Fibroblast of villous mesenchyme (primary cell): ENCODE results near the gene PHKG2. TPM values are rescaled to one million over a fixed set of nuclear protein-coding genes. Genes with fewer than 3 reads are reported as not detected.

Experiments
- DNase-seq: peaks from one replicate; pipeline ENCODE4 v3.0.0-alpha.2; 2010; ENCODE audit warnings: low read depth
- H3K4me3 ChIP-seq: 2 replicates; pipeline ENCODE4 v1.5.1; 2011; ENCODE audit warnings: low read depth, mild to moderate bottlenecking, low read length
- total RNA-seq: library from RNA; depleted of rRNA; stranded (reverse); fragments of >200 nt; gene quantifications from 2 replicates; pipeline ENCODE4 v1.2.3, GENCODE V29; 2012
- TF ChIP-seq, protein P1 (sequence below): IDR thresholded peaks from 2 replicates; pipeline ENCODE4 v1.5.1; 2012; ENCODE audit warnings: low read depth, mild to moderate bottlenecking, low read length; ENCODE audit not compliant: insufficient read depth

The PHKG2 gene
- total RNA-seq, 1 donor: 26.3 TPM

DNA sequence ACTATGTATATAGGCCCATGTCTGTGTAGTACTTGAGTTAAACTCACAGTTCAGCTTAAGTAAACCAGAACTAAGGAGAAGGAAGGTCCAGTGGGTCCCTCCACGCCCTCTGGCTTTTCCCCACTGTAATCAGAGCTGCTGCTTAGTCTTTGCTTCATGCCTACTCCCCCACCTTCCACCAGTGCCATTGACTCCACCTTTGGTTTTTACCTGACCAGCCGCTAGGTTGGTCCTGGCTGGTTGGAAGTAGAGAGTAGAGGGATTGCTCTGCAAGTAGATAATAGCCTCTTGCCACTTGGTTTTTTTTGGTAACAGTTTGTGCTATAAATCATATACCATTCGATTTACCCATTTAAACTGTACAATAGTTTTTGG lies 22.8 kb upstream of the PHKG2 start:
- DNase-seq: no peak
- TF ChIP-seq, protein P1, sequence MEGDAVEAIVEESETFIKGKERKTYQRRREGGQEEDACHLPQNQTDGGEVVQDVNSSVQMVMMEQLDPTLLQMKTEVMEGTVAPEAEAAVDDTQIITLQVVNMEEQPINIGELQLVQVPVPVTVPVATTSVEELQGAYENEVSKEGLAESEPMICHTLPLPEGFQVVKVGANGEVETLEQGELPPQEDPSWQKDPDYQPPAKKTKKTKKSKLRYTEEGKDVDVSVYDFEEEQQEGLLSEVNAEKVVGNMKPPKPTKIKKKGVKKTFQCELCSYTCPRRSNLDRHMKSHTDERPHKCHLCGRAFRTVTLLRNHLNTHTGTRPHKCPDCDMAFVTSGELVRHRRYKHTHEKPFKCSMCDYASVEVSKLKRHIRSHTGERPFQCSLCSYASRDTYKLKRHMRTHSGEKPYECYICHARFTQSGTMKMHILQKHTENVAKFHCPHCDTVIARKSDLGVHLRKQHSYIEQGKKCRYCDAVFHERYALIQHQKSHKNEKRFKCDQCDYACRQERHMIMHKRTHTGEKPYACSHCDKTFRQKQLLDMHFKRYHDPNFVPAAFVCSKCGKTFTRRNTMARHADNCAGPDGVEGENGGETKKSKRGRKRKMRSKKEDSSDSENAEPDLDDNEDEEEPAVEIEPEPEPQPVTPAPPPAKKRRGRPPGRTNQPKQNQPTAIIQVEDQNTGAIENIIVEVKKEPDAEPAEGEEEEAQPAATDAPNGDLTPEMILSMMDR: no peak
- H3K4me3 ChIP-seq: no peak overlapping the region

DNA sequence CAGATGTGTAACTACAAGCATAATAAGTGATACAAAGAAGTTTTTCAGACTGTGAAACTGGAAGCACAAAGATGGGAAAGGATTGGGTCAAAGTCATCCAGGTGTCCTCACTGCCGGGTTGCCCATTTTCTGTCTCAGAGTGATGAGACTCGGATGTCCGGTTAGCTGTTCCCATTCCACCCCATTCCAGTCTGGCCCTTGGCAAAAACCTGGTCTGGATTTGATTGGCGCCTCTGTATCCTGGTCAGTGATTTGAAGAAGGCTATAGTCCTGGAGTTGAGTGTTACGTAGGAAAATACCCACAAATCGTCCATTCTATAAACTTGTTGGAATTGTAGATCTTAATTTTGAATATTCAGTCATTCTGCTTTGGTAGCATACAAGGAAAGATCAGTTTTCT lies 19.9 kb upstream of the PHKG2 start:
- TF ChIP-seq, protein P1: no peak
- no peak overlapping the region for H3K4me3 ChIP-seq
- DNase-seq: no peak

DNA sequence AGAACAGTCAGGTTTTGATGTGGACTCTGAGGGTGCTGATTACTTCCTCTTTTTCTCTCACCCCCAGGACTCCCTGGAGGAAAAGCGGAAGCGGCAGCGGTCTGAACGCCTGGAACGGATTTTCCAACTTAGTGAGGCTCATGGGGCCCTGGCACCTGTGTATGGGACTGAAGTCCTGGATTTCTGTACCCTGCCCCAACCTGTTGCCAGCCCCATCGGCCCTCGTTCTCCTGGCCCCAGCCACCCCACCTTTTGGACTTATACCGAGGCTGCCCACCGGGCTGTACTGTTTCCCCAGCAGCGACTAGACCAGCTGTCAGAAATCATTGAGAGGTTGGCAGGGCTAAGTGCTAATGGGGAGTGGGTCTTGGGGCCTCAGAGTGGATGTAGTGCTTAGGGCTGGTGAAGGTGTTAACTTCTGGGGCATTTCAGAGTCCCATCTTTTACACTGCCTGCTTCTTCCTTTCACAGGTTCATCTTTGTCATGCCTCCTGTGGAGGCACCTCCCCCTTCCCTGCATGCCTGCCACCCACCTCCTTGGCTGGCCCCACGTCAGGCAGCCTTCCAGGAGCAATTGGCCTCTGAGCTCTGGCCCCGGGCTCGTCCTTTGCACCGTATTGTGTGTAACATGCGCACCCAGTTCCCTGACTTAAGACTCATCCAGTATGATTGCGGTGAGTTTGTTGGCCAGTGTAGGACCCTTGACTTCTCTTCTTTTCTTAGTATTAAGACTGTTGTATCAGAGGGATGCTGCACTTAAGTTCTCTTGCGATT lies 19.1 kb upstream of the PHKG2 start:
- no peak for DNase-seq
- TF ChIP-seq, protein P1: no peak
- H3K4me3 ChIP-seq: no peak overlapping the region

DNA sequence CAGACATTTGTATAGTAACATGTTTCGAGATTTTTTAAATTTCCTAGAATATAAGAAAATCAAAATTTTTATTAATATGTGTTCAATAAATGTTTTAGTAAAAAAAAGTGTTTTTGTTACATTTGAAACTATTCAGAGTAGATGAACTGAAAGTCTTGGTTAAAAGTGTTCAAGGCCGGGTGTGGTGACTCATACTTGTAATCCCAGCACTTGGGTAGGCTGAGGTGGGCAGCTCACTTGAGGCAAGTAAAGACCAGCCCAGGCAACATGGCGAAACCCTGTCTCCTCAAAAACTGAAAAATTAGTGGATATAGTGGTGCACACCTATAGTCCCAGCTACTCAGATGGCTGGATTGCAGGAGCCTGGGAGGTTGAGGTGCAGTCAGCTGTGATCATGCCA lies 16.8 kb upstream of the PHKG2 start:
- H3K4me3 ChIP-seq: no peak overlapping the region
- no peak for DNase-seq
- TF ChIP-seq, protein P1: no peak

DNA sequence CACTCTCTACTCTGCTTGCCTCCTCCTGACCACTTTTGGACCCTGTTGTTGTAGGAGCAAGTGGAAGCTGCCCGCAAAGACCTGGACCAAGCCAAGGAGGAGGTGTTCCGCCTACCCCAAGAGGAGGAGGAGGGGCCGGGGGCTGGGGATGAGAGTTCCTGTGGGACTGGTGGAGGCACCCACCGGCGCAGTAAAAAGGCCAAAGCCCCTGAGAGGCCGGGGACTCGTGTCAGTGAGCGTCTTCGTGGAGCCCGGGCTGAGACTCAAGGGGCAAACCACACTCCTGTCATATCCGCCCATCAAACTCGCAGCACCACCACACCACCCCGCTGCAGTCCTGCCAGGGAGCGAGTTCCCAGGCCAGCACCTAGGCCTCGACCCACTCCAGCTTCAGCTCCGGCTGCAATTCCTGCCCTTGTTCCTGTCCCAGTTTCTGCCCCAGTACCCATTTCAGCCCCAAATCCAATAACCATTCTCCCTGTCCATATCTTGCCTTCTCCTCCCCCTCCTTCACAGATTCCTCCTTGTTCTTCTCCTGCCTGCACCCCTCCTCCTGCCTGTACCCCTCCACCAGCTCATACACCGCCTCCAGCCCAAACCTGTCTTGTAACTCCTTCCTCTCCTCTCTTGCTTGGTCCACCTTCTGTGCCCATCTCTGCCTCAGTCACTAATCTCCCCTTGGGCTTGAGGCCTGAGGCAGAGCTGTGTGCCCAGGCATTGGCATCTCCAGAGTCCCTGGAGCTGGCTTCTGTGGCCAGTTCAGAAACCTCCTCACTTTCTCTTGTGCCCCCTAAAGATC lies 11.0 kb upstream of the PHKG2 start:
- no peak overlapping the region for H3K4me3 ChIP-seq
- no peak for DNase-seq
- TF ChIP-seq, protein P1: no peak

DNA sequence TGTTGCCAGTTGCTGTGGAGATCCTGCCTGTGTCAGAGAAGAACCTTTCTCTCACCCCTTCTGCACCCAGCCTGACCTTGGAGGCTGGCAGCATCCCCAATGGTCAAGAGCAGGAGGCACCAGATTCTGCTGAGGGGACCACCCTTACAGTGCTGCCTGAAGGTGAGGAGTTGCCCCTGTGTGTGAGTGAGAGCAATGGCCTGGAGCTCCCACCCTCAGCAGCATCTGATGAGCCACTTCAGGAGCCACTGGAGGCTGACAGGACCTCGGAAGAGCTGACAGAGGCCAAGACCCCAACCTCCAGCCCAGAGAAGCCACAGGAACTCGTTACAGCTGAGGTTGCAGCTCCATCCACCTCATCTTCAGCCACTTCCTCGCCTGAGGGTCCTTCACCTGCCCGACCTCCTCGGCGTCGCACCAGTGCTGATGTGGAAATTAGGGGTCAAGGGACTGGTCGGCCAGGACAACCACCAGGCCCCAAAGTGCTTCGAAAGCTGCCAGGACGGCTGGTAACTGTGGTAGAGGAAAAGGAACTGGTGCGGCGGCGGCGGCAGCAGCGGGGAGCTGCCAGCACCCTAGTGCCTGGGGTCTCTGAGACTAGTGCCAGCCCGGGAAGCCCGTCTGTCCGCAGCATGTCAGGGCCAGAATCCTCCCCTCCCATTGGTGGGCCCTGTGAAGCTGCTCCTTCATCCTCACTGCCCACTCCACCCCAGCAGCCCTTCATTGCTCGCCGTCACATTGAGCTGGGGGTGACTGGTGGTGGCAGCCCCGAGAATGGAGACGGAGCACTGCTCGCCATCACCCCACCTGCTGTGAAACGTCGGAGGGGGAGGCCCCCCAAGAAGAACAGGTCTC lies 10.2 kb upstream of the PHKG2 start:
- TF ChIP-seq, protein P1: no peak
- H3K4me3 ChIP-seq: no peak overlapping the region
- DNase-seq: no peak
